HG02571 (cell line): ENCODE results near the gene CRMP1.

Experiments
- ATAC-seq: cut with Tn5 transposase; IDR thresholded peaks from one replicate; pipeline ENCODE4 v1.9.1; 2021; ENCODE audit warnings: mild to moderate bottlenecking, moderate library complexity; ENCODE audit not compliant: unreplicated experiment

Gene CRMP1

DNA sequence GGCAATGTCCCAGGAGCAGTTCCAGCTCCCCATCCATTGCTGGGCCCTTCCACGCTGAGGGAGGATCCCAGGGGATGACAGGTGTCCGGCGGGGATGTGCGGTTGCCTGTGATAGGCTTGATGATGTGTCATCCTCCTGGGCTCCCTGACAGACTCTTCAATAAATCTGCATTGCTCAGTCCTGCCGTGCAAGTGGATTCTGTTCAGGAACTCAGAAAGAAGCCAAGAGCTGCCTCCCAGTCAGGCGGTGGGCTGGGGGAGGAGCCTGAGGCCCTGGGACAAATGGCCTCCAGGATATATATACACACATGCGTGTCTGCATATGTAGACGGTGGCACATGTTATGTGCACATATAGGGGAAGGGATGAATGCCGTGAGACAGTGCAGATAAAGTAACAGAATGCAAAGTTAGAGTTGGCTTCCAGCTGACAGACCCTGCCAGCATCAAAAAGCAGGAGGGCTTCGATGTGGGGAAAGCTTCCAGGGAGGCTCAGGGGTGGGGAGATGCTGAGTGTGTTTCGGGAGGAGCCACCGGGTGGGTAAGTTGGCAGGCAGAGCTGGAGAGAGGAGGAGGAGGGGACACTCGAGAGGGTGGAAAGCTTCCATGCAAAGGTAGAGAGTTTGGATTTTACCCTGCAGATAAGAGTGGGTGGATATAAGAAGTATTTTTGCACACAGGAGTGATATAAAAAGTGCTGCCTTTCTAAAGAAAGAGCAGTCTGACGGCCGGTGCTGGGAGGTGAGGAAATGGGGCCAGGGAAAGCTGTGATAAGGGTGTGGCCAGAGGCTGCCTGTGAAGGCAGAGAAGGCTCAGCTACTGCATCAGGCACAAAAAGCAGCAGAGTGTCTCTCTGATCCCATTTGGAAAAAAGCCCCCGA is 28.5 kb upstream of the CRMP1 start:
- ATAC-seq = no peak

- ATAC-seq = no peak
Observed at GRCh38 chr4:5919571-5919970, 26.7 kb upstream of the CRMP1 start.

- no peak for ATAC-seq
Observed at GRCh38 chr4:5919044-5919443, 26.2 kb upstream of the CRMP1 start.

DNA sequence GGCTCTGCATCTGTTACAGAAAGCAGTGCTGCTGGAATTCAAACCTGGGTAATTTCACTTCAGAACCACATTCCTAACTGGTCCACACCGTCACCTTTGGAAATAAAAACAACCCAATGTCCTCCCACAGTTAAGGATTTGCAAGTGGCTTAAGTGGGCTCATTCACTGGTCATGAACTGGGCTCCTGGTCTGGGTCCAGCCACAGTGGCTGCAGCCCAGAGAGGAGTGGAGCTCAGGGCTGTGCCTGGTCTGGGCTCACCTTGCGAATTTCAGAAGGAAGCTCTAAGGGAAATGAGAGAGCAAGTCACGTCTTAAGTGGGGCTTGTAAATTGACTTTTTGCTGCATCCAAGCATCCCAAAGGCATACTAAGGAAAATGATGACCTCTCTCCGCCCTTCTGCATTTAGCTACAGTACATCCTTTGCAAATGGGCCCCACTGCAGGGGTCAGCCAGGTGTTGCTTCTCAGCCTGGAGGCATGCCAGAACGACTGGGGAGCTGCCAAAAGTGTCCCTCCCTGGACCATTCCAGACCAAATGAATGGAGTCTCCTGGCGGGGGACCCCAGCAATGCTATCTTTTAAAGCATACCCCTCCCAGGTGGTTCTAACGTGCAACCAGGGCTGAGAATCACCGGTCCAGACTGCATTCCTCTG is 25.6 kb upstream of the CRMP1 start:
- no peak for ATAC-seq

DNA sequence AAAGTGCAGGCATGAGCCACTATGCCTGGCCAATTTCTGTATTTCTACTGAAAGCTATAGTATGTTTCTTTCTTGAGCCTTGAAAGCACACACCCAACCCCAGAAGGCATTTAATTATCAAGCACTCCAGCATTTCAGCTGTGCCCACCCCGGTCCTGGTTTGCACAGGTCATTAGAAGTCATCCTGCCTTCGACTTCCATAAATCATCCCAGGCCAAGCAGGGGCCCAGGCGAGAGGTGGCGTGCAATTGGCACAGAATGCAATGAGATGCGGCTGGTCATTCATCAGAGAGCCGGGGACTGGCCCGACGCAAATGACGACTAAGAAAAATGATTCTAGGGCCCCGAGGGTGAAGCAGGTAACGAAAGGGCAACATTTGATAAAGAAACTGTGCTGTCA is 24.8 kb upstream of the CRMP1 start:
- no peak for ATAC-seq

- no peak for ATAC-seq
Observed at GRCh38 chr4:5916229-5916628, 23.3 kb upstream of the CRMP1 start.

DNA sequence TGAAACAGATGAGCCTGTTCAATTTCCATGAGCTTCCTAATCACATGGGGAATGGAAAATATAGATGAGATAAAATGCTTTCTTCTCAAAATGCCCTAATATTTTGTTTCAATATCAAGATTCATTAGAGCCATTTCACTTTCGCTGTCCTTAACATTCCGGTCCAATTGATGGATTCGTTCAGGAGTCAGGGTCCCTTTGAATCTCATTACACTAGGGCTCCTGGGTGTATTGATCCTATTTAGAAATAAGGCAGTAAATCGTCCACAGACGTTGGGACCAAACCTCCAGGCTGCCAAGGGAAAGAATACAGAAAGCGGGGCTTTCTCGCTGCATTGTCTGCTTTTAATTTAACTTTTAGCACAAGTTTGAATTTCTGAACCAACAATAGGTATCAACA is 20.6 kb upstream of the CRMP1 start:
- ATAC-seq = no peak

DNA sequence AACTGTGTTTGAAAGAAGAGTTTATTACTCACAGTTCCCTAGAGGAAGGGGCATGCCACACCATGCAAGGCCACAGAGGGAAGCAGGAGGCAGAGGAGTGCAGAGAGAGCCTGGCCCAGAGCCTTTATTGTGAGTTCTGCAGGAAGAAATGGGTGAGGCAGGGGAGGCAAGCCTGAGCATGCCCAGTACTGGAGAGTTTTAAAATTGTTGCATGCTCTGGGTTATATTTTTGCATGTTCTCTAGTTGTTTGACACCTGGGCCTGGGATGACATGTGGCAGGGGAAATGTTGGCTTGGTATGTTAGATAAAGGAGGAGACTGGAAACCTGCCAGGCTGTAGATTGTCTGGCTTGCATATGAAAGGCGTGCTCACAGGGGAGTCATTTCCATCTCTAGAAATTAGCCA is 19.7 kb upstream of the CRMP1 start:
- ATAC-seq = no peak

DNA sequence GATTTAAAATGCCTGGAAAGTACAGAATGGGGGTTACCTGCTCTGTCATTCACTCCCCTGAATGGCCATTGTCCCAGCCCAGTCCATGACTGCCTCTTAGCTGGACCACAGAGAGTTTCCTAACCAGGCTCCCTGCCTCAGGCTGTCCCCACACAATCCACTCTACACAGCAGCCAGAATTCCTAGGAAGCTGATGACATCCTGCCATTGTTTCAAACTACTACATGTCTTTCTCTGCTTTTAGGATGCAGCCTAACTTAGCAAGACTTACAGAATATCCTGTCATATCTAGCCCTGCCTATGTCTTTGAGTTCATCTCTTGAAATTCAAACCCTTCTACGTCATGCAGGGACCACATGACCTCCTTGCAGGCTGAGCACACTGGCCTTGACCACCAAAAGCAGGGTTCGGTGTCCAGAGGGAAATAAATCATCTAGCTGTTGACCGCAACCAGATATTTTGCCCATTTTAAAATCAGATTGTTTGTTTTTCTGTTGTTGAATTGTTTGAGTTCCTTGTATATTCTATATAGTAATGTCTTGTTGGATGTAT is 16.1 kb upstream of the CRMP1 start:
- no peak for ATAC-seq

DNA sequence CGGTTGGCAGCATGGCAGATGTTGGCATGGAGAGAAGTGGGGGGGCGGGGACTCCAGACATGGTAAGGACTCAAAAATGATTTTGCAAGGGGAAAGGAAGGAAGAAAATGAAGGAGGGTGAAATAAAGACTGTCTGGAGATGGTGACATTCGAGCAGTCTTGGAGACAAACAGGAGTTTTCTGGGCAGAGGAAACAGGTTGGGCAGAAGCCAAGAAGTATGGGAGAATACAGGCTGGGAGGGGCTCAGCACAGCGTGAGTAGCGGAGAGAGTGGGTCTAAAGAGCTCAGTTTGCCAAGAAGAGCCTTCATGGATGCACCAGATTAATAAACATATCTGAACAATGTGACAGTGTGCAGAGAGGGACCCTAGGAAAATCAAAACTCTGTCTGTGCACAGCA is 13.3 kb upstream of the CRMP1 start:
- no peak for ATAC-seq

DNA sequence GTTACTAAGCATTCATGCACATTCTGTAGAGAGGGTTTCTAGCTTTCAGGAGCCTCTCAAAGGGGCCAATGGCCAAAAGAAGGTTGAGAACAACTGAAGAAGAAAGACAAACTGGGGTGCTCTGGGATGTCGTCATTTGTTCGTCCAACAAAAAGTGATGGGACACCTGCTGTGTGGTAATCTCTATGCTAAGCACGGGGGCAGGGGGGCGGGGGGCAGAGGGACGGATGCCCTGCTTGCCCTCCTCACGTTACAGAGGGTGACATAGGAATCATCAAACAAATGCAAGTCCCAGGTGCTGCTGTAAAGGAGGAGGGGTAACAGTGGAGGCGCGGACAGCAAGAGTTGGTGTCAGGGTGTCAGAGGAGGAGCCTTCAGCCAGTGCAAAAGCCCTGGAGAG is 12.8 kb upstream of the CRMP1 start:
- no peak for ATAC-seq

GRCh38 chr4:5900844-5901243 is 8.0 kb upstream of the CRMP1 start:
- no peak for ATAC-seq

DNA sequence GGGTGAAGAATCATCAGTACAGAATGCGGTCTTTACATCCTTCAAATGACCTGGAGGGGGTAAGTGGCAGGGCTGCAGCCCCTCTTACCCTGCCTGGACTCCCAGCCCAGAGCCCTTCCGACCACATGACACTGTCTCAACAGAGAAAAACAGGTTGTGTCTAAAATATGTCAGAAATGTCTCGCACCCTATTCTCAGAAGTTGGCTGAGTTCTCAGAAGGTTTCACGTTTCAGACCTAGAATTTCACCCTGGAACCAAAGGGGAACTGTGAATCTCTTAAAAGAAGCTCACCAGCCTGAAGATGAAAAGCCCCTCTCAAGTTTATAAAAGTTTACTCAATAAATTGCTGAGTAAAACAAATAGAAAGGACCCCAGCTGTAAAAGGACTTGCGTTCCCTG is 7.0 kb upstream of the CRMP1 start:
- ATAC-seq = no peak

- ATAC-seq = no peak
Observed at GRCh38 chr4:5899396-5899795, 6.5 kb upstream of the CRMP1 start.

DNA sequence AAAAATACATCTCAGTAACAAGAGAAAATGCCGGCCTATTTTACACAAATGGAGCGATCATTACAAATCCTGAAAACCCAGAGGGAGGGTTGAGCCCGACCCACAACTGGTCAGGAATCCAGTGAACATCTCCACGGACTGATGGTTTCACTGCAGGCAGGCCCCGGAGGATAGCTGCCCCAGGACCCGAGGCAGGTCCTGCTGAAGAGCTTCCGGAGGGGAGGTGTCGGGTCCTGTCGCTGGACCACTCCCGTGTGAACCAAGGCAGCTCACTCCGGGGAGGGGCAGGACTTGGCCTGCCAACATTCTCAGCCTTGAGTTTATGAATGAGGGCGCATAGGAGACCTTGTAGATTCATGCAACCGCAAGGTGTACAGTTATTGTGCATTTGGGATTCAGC is 4.8 kb upstream of the CRMP1 start:
- no peak for ATAC-seq

DNA sequence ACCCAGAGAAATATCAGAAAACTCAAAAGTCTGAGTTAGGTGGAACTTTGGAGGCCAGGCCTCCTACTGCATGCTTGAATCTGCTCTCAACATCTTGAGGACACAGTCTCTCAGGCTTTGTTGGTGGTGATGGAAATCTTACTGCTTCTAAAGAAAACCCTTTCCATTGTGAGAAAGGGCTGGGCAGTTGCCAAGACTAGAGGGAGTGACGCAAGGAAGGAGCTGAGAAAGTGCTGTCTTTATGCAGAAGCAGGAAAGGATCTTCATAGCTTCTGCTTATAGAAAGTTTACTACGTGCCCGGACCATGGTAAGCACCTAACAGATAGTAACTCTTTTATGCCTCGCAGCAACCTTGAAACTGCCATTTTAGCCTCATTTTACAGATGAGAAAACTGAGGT is 2.4 kb upstream of the CRMP1 start:
- ATAC-seq = no peak

DNA sequence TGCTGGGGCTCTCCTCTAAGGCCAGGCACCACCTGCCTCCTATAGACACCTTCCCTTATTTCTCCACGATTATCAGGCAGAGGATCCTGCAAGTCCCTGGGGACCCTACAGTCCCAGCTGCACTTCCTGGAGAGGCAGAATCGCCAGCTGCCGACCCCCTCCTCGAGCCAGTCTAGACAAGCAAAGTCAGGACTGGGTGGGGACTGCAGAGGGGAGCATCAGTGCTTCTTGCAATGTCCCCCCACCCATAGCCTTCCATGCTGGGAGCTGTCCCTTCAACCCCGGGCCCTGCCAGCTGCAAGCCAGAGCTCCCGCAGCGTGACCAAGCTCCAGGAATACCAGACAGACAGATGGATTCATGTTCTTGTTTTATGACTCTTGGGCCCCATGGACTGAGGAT is 1.4 kb upstream of the CRMP1 start:
- no peak for ATAC-seq

- no peak for ATAC-seq
Observed at GRCh38 chr4:5893591-5893990, 705 bp upstream of the CRMP1 start.

- ATAC-seq = no peak
Observed at GRCh38 chr4:5892323-5893003, 423 bp downstream of the CRMP1 start.

DNA sequence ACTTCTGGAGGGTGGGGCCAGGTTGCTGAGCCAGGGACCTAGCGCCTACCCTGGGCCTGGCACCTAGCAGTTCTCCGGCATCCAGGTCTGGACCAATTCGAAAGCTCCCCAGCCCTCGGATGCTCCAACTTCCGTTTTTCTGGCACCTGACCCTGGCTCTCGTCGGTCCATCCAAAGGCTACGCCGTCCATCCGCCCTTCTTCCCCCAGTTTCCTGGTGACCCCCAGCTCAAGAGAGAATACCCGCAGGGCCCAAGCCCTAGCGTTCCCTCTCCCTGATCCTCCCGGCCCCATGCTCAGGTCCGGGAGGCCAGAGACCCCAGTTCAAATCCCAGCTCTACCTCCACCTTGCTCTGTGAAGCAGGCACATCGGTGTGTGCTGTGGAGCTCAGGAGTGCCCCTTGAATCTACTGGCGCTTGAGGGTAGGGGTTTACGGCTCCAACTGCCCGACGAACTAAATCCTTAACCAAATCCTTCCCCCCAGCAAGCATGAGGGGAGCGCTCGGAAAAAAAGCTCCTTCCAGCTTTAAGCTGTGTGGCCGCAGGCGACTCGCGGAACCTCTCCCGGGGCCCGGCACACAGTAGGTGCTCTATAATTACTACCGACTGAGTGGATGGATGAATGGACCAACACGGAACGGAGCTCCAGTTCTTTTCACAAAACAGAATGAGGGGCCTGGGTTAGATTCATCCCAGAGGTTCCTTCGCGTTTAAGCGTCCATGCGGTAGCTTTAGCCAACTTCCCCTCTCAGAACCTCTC is 1.1 kb downstream of the CRMP1 start:
- no peak for ATAC-seq
